H9 (cell line): ENCODE data around the gene EIF3B. TPM values are rescaled to one million over a fixed set of nuclear protein-coding genes. Genes with fewer than 3 reads are reported as not detected.

ENCODE experiments used
- DNase-seq: peaks from one replicate; pipeline ENCODE4 v3.0.0-alpha.2; 2017
- H2AFZ ChIP-seq: one replicate; pipeline ENCODE4 v1.6.1; 2013; ENCODE audit warnings: mild to moderate bottlenecking, low read length, control low read depth, moderate library complexity
- H2AK5ac ChIP-seq: 2 replicates; pipeline ENCODE4 v1.6.1; 2013; ENCODE audit warnings: low read length, control low read depth, mixed read lengths; ENCODE audit not compliant: insufficient read length
- H2BK120ac ChIP-seq: one replicate; pipeline ENCODE4 v1.6.1; 2013; ENCODE audit warnings: low read depth, mild to moderate bottlenecking, low read length, control low read depth, inconsistent platforms; ENCODE audit not compliant: poor library complexity, severe bottlenecking
- H2BK12ac ChIP-seq: 2 replicates; pipeline ENCODE4 v1.6.1; 2013; ENCODE audit warnings: low read length, control low read depth, mixed read lengths, low read depth; ENCODE audit not compliant: insufficient read length
- H2BK15ac ChIP-seq: 2 replicates; pipeline ENCODE4 v1.6.1; 2013; ENCODE audit warnings: low read depth, low read length, control low read depth
- H2BK20ac ChIP-seq: one replicate; pipeline ENCODE4 v1.6.1; 2013; ENCODE audit warnings: low read depth, mild to moderate bottlenecking, low read length, control low read depth, inconsistent platforms; ENCODE audit not compliant: poor library complexity, severe bottlenecking
- H2BK5ac ChIP-seq: 2 replicates; pipeline ENCODE4 v1.6.1; 2013; ENCODE audit warnings: low read length, control low read depth, mixed read lengths; ENCODE audit not compliant: insufficient read length
- H3K14ac ChIP-seq: 2 replicates; pipeline ENCODE4 v1.6.1; 2013; ENCODE audit warnings: low read length, control low read depth; ENCODE audit not compliant: insufficient read depth
- H3K18ac ChIP-seq: 2 replicates; pipeline ENCODE4 v1.6.1; 2013; ENCODE audit warnings: low read depth, mild to moderate bottlenecking, mixed read lengths, low read length, control low read depth; ENCODE audit not compliant: insufficient read length
- H3K23ac ChIP-seq: 2 replicates; pipeline ENCODE4 v1.6.1; 2013; ENCODE audit warnings: low read length, control low read depth, mixed read lengths, low read depth; ENCODE audit not compliant: insufficient read length
- H3K23me2 ChIP-seq: 2 replicates; pipeline ENCODE4 v1.6.1; 2013; ENCODE audit warnings: low read depth, mild to moderate bottlenecking, mixed read lengths, low read length, control low read depth; ENCODE audit not compliant: insufficient read length, poor library complexity, severe bottlenecking
- H3K27ac ChIP-seq: 2 replicates; pipeline ENCODE4 v1.5.1; 2013; ENCODE audit warnings: low read length, control low read depth, mixed read lengths, low read depth; ENCODE audit not compliant: insufficient read length
- H3K27me3 ChIP-seq: 2 replicates; pipeline ENCODE4 v1.6.1; 2013; ENCODE audit warnings: low read length, control low read depth, inconsistent platforms; ENCODE audit not compliant: insufficient read depth
- H3K4ac ChIP-seq: 2 replicates; pipeline ENCODE4 v1.6.1; 2013; ENCODE audit warnings: low read depth, mild to moderate bottlenecking, control low read depth, inconsistent platforms, low read length, moderate library complexity
- H3K4me1 ChIP-seq: 2 replicates; pipeline ENCODE4 v1.6.1; 2013; ENCODE audit warnings: low read length, control low read depth, inconsistent platforms; ENCODE audit not compliant: insufficient read depth
- H3K4me2 ChIP-seq: 2 replicates; pipeline ENCODE4 v1.6.1; 2013; ENCODE audit warnings: low read length, control low read depth, mixed read lengths; ENCODE audit not compliant: insufficient read length, insufficient read depth
- H3K56ac ChIP-seq: 2 replicates; pipeline ENCODE4 v1.6.1; 2013; ENCODE audit warnings: low read depth, mild to moderate bottlenecking, mixed read lengths, low read length, control low read depth; ENCODE audit not compliant: insufficient read length
- H3K79me1 ChIP-seq: 2 replicates; pipeline ENCODE4 v1.6.1; 2013; ENCODE audit warnings: low read depth, mild to moderate bottlenecking, moderate library complexity, low read length, control low read depth, inconsistent platforms; ENCODE audit not compliant: insufficient read depth, poor library complexity, severe bottlenecking
- H3K79me2 ChIP-seq: 2 replicates; pipeline ENCODE4 v1.6.1; 2013; ENCODE audit warnings: low read length, control low read depth, inconsistent platforms; ENCODE audit not compliant: insufficient read depth
- H3K9ac ChIP-seq: 2 replicates; pipeline ENCODE4 v1.6.1; 2013; ENCODE audit warnings: low read length, control low read depth, mixed read lengths; ENCODE audit not compliant: insufficient read length; ENCODE audit errors: extremely low read depth
- H3K9me3 ChIP-seq: one replicate; pipeline ENCODE4 v1.6.1; 2013; ENCODE audit warnings: low read depth, low read length, inconsistent platforms; ENCODE audit not compliant: control insufficient read depth
- H3T11ph ChIP-seq: one replicate; pipeline ENCODE4 v1.6.1; 2013; ENCODE audit warnings: mild to moderate bottlenecking, low read length, control low read depth, inconsistent platforms
- H4K20me1 ChIP-seq: one replicate; pipeline ENCODE4 v1.6.1; 2013; ENCODE audit not compliant: control insufficient read depth, insufficient read length, insufficient read depth
- H4K5ac ChIP-seq: 2 replicates; pipeline ENCODE4 v1.6.1; 2013; ENCODE audit warnings: low read depth, mild to moderate bottlenecking, mixed read lengths, low read length, control low read depth; ENCODE audit not compliant: insufficient read length
- H4K8ac ChIP-seq: replicated peaks from 2 replicates; pipeline ENCODE4 v1.6.1; 2013; ENCODE audit warnings: low read length, control low read depth, mixed read lengths, low read depth; ENCODE audit not compliant: insufficient read length
- H4K91ac ChIP-seq: 2 replicates; pipeline ENCODE4 v1.6.1; 2013; ENCODE audit warnings: low read depth, mild to moderate bottlenecking, moderate library complexity, mixed read lengths, low read length, control low read depth; ENCODE audit not compliant: insufficient read length
- H3K27ac Mint-ChIP-seq, 3 experiments: 2 replicates in 2 of 3; 3 replicates in 1 of 3; pipeline ENCODE4 v1.8.0; 2020 to 2021; ENCODE audit warnings: mixed read lengths in 3 of 3, mild to moderate bottlenecking in 1 of 3, moderate library complexity in 1 of 3
- H3K27me3 Mint-ChIP-seq: 2 replicates; pipeline ENCODE4 v1.8.0; 2021; ENCODE audit warnings: low read depth, mild to moderate bottlenecking, moderate library complexity, mixed read lengths
- H3K36me3 Mint-ChIP-seq, 3 experiments: 2 replicates in 2 of 3; 3 replicates in 1 of 3; pipeline ENCODE4 v1.8.0; 2020 to 2021; ENCODE audit warnings: low read depth in 3 of 3, mixed read lengths in 3 of 3; ENCODE audit not compliant: insufficient read depth in 1 of 3
- H3K4me1 Mint-ChIP-seq, 2 experiments: 2 replicates each; pipeline ENCODE4 v1.8.0; 2020; ENCODE audit warnings: mixed read lengths in 2 of 2
- H3K4me3 Mint-ChIP-seq, 2 experiments: 2 replicates in 1 of 2; 3 replicates in 1 of 2; pipeline ENCODE4 v1.8.0; 2020 to 2021; ENCODE audit warnings: mild to moderate bottlenecking in 2 of 2, mixed read lengths in 2 of 2, moderate library complexity in 1 of 2
- H3K9me3 Mint-ChIP-seq, 2 experiments: 2 replicates in 1 of 2; 3 replicates in 1 of 2; pipeline ENCODE4 v1.8.0; 2020; ENCODE audit warnings: mild to moderate bottlenecking in 2 of 2, mixed read lengths in 2 of 2, moderate library complexity in 1 of 2
- CTCF ChIP-seq: fragments of 200-600 bp; sonication (generic); conservative IDR thresholded peaks from 3 replicates; pipeline ENCODE4 v1.8.0; 2021; ENCODE audit warnings: antibody characterized with exemption, mild to moderate bottlenecking
- WGBS: extraction: QIAGEN DNeasy Blood & Tissue Kit; methylation state at CpG from one replicate; pipeline ENCODE4 v1.1.7; 2013; ENCODE audit warnings: missing lambda C conversion rate, low lambda C conversion rate, mixed read lengths; ENCODE audit not compliant: insufficient read length; ENCODE audit errors: extremely low coverage; 5-methylcytosine and 5-hydroxymethylcytosine counted together
- total RNA-seq: library from RNA; stranded (reverse); gene quantifications from 2 replicates; pipeline ENCODE4 v1.2.1, GENCODE V29; 2021

Gene EIF3B
- total RNA-seq, 1 experiment from 2014 or later, result 337 TPM

GRCh38 chr7:2307690-2308107, 46.9 kb upstream of the EIF3B start:
- TF ChIP-seq CTCF, result no peak
- no peak overlapping the region for H3K4ac ChIP-seq
- H3K18ac ChIP-seq, result no peak overlapping the region
- no peak overlapping the region for H3K4me2 ChIP-seq
- no peak overlapping the region for H2BK15ac ChIP-seq
- H3K14ac ChIP-seq, result peak overlapping the region; percentile 68; the same call in 1 of the 2 replicates
- no peak overlapping the region for H2BK12ac ChIP-seq
- no peak overlapping the region for H3K4me3 Mint-ChIP-seq
- H3K4me1 ChIP-seq, result peaks cover 3% of the 10 kb centered on the region; the same call in 1 of the 2 replicates
- no peak overlapping the region for H3K9ac ChIP-seq
- no peak overlapping the region for H3K56ac ChIP-seq
- no peaks in the 10 kb centered on the region for H3K27me3 ChIP-seq
- no peak overlapping the region for H4K8ac ChIP-seq
- no peak overlapping the region for H3K23ac ChIP-seq
- no peak overlapping the region for H2BK20ac ChIP-seq
- no peak overlapping the region for H2BK5ac ChIP-seq
- H3K23me2 ChIP-seq, result no peaks in the 10 kb centered on the region
- peaks cover 4 to 9% of the 10 kb centered on the region in 2 experiments; a peak in 3 of 5 replicates for H3K9me3 Mint-ChIP-seq
- no peak overlapping the region for H4K5ac ChIP-seq
- H3K36me3 Mint-ChIP-seq, result peaks cover 4 to 16% (median 10%) of the 10 kb centered on the region in 3 experiments
- peaks cover 10% of the 10 kb centered on the region for H3K79me1 ChIP-seq
- no peak overlapping the region for H3T11ph ChIP-seq
- no peak overlapping the region for H2AK5ac ChIP-seq
- H3K27ac Mint-ChIP-seq, result peak overlapping the region in 2 of 3 experiments; percentile 19 to 74; a peak in 1 of 7 replicates
- H4K20me1 ChIP-seq, result no peaks in the 10 kb centered on the region
- no peaks in the 10 kb centered on the region; the same call in 1 of the 2 replicates for H3K79me2 ChIP-seq
- no peak for DNase-seq
- no peaks in the 10 kb centered on the region; the same call in 1 of the 2 replicates for H3K27me3 Mint-ChIP-seq
- H4K91ac ChIP-seq, result no peak overlapping the region
- H2BK120ac ChIP-seq, result no peak overlapping the region
- H3K4me1 Mint-ChIP-seq, result peaks cover 21 to 23% of the 10 kb centered on the region in 2 experiments
- H3K9me3 ChIP-seq, result no peaks in the 10 kb centered on the region
- no peak overlapping the region for H2AFZ ChIP-seq
- H3K27ac ChIP-seq, result no peak overlapping the region
- no CpG with 5 or more reads among the region's 7 CpGs for WGBS
